GM18519 (cell line): ENCODE measurements around the gene MEIKIN.

Source experiments
- ATAC-seq: cut with Tn5 transposase; IDR thresholded peaks from one replicate; pipeline ENCODE4 v1.9.1; 2021; ENCODE audit warnings: mild to moderate bottlenecking, moderate library complexity; ENCODE audit not compliant: unreplicated experiment, low FRiP score

Gene MEIKIN

GRCh38 chr5:131974016-131974415 is 28.6 kb upstream of the MEIKIN start:
- ATAC-seq: no peak

DNA sequence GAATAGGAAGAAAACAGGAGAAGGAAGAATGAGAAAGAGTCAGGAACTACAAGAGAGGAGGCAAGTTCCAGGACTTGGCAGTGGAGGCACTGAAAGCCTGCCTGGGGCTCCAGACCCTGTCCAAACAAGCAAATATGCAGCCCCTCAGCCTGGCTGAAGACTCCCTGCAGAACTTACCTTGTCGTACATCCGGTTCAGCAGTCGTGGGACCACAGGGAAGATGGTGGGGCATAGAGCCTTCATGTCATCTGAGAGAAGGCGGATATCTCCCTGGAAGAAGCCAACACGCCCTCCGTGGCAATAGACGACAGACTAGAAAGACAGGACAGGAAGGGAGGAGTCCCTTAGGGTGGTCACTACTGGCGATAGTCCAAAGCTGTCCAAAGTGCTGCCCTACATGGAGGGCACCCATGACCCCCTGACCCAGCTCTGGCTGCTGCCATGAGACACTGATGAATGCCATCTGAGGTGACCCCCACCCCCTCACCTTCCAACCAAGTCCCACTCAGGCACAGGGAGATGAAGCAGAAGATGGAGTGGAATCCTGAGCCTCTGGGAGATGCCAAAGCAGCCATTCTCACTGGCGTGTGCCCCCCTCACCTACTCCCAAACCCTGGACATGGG is 27.7 kb upstream of the MEIKIN start:
- ATAC-seq: no peak

DNA sequence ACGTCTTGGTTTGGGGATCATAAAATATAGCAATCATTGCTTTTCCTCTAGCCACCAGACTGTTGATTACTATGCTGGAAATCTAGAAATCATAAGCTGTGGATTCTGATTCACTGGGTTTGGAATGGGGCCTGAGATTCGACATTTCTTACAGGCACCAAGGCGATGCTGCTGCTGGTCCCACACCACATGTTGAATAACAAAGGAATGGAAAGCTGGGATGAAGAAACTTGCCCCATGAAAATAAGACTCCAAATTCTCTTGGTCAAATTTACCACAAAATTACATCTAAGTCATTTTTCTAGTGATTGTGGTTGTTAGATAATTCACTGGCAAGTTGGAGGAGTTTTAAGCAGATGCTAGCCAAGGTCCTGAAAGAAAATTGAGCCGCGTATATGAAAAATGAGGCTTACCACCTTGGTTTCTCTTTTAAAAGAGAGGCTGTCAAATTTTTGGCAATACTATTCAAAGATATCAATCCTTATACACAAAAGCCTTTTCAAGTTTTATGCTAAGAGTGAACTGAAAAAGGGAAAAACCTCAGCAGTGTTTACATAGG is 23.0 kb upstream of the MEIKIN start:
- no peak for ATAC-seq

DNA sequence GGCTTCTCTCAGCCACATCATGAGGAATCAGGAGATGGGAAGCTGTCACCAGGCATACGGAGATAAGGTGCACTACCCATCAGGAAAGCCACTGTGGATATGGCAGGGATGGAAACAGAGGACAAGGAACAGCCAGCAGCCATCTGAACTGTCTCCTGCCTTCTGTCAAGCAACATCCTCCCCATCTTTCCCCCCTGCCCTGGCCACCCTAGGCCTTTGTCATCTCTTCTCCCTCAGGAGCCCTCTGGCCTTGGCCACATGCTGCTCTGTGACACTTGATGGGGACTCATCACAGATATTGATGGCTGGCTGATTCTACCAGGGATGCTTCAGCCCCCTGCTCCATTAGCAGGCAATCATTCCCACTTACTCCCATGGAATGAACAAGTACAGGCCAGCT is 21.1 kb upstream of the MEIKIN start:
- ATAC-seq: no peak

DNA sequence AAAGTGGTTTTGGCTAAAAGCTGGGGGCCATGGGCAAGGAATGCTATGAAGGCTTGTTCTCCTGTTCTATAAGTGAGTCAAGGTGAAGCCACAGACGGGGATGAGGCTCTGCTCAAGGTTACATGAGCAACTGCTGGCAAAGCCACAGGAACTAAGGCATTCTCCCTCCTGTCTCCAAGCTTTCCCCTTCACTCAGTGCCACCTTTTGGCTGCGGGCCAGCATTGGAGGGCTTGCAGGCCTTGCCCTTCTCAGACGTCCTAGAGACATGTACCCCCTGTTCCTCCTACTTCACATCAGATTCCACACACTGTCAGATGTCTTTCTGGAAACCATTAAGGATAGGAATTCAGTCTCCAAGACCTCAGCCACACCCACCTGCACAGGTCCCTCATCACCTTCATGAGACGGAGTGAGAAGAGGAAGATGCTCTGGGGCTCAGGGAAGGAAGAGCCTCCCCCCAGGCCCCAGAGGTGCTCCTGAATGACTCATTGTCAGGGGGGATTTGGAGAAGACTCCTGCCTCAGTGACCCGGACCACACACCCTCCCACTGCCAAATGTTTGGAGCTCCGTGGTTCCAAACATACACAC is 20.5 kb upstream of the MEIKIN start:
- ATAC-seq: no peak

DNA sequence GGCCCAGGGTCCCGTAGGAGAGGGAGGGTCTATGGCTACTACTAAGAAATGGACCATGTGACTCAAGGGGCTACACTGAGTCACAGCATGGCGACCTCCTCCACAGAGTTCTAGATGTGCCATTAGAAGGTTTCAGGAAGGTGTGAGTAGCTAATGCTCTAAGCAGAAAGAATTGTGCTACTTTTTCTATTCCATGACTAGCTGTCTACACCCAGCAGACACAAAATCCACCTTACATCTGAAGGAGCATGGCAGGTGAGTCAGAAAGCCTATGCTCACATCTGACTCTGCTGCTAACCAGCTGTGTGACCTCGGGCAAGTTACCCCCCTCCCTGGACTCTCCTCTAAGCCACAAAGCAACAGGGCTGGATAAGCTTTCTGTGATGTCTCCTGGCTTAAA is 14.4 kb upstream of the MEIKIN start:
- no peak for ATAC-seq

- no peak for ATAC-seq
Observed at GRCh38 chr5:131959136-131959535, 13.7 kb upstream of the MEIKIN start.

- ATAC-seq: no peak
Observed at GRCh38 chr5:131957721-131958441, 12.4 kb upstream of the MEIKIN start.

GRCh38 chr5:131953969-131954368 is 8.5 kb upstream of the MEIKIN start:
- ATAC-seq: no peak

DNA sequence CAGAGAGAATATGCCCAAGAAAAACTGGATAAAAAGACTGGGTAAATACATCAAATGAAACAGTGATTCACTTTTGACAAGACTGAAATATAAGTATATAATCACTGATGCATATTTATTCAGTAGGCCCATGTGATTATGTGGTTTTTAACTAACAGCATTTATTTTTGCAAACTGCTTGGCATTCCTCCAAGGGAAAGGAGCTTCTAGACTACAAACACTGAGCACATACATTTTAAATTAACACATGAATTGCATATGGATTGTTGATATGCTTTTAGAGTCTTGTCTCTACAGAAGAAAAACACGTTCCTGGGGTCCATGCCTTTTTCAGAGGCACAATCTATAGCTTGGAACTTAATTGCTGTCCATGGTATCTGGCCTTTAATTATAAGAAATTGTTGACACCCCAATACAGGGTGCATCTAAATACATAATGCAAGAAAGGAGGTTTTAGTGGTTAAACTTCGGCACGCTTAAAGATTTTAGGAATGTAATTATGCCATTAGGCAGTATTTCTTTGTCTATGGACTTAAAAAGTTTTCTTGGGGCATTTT is 6.9 kb upstream of the MEIKIN start:
- no peak for ATAC-seq

DNA sequence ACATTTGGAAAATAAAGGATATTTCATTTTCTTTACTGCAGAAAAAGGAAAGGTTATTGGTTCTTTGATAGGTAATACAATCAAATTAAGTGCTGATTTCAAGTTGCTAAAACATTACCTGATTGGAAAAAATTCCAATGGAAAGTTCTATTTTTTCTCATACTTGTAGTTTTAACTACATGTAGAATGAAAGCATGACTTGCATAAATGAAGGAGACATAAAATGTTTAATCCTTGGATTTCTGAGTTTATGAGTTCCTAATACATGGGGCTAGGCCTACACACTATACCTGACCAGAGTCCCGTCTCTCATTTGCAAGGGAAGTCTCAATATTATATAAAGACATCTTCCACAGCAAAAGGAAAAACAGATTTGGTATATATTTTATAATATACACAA is 5.2 kb upstream of the MEIKIN start:
- ATAC-seq: no peak

DNA sequence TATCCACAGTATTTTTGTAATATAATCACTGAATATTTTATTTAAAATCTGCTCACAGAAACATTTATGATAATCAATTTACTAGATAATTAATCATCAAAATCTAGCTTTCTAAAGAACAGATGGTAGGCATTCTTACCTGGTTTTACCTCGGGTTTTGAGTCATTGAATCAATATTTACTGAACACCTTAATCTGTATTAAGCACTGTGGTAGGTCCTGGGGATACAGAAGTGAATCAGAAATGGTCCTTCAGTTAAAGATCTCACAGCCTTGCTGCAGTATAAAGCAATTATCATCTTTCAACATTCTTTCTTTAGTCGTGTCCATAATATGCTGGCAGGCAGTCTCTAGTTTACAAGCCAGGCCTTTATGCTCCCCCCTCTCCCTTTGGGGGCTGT is 2.0 kb upstream of the MEIKIN start:
- no peak for ATAC-seq

DNA sequence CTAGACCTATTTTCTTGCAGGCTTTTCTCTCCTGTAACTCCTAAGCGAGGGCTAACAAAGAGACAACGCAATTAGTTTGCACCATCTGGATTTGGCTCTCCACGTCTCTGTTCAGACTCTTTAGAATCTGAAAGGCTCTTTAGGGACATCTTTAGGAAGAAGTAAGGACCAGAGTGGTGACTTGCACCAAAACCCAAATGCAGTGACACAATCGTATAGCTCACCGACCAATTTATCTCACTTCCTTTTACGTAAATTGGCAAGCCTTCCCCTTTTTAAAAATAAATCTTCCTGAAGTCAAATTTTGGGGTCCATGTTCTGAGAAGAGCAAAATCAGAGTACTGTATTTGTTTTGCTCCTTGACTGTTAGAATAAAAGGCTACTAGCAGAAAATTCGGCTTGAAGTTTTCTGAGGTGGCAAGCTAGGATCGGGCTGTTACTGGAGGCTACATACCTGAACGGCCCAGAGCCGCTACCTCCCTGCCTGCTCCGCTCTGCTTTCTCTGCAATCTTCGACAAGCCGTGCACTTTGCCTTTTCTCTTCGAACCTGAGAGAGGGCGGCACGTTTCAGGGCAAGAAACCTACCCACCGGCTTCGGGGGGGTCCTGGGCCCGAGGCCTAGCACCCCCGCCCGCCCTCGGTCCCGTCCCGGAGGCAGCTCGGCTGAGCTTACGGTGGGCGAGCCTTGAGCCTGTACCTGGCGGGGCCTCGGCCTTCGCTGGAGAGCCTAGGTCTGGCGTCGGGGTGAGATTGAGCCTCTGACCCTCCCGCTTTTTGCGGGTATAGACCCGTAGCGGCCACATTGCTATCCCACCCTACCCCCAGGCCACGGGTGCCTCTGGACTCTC is 537 bp downstream of the MEIKIN start:
- no peak for ATAC-seq

GRCh38 chr5:131943916-131944315 is 1.5 kb downstream of the MEIKIN start:
- no peak for ATAC-seq

DNA sequence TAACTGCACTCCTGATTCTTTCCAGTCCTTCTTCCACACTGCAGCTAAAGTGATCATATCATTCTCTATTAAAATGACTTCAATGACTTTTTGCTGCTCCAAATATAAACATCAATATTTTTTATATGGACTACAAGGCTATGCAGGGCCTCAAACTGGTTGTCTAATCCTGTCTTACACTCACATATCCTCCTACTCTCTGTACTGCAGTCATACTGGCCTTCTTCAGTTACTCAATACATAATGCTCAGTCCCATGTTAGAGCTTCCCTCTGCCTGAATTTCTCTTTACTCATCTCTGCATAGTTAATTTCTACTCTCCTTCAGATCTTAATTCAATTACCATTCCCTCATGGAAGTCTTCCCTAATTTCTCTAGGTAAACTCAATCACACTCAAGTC is 3.4 kb downstream of the MEIKIN start:
- ATAC-seq: no peak

- ATAC-seq: no peak
Observed at GRCh38 chr5:131939690-131940345, 5.6 kb downstream of the MEIKIN start.

GRCh38 chr5:131932235-131932634 is 13.2 kb downstream of the MEIKIN start:
- ATAC-seq: no peak

DNA sequence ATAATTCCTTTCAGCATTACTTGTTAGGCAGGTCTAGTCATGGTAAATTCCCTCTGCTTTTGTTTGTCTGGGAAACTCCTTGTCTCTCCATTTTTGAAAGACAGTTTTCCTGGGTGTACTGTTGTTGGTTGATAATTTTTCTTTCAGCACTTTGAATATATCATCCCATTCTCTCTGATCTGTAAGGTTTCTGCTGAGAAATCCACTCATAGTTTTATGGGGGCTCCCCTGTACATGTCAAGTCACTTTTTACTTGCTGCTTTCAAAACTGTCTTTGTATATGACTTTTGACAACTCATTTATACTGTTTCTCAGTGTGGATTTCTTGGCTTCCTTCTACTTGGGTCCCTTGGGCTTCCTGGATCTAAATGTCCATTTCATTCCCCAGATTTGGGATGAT is 16.5 kb downstream of the MEIKIN start:
- ATAC-seq: no peak

DNA sequence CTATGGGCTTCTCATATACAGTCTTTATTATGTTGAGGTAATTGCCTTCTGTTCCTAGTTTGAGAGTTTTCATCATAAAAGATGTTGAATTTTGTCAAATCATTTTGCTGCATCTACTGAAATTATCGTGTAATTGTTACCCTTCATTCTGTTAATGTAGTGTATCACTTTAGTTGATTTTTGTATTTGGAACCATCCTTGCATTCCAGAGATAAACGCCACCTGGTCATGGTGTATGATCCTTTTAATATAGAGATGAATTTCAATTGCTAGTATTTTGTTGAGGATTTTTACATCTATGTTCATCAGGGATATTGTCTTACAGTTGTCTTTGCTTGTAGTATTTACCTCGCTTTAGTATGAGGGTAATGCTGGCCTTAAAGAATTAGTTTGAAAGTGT is 19.3 kb downstream of the MEIKIN start:
- no peak for ATAC-seq

DNA sequence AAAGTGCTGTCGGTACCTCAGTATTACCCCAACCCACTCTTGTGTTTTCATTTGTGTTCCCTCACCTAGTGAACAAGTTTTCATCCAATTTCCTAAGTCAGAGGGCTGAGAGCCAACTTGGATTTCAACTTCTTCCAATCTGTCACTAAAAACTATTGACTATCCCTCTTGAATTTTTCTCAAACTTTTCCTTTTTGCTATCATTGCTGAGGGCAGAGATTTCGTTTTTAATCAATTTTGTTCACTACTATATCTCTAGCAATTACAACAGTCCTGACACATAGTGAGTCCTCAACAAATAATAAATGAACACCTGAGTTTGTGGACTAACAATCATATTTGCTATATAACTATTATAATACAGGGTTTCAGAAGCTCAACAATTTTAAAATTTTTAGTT is 29.0 kb downstream of the MEIKIN start:
- ATAC-seq: no peak
